GM12865 (cell line): ENCODE results near the gene SEMA4C.

ENCODE experiments used
- DNase-seq: peaks from one replicate; pipeline ENCODE4 v3.0.0; 2010; ENCODE audit warnings: low read depth
- H3K4me3 ChIP-seq: 2 replicates; pipeline ENCODE4 v1.5.1; 2011; ENCODE audit warnings: mild to moderate bottlenecking, low read depth, low read length, control low read depth
- CTCF ChIP-seq: IDR thresholded peaks from 2 replicates; pipeline ENCODE4 v1.5.1; 2011; ENCODE audit warnings: low read length, control low read depth, low read depth, inconsistent platforms; ENCODE audit not compliant: insufficient read depth; ENCODE audit errors: missing control alignments

SEMA4C gene

DNA sequence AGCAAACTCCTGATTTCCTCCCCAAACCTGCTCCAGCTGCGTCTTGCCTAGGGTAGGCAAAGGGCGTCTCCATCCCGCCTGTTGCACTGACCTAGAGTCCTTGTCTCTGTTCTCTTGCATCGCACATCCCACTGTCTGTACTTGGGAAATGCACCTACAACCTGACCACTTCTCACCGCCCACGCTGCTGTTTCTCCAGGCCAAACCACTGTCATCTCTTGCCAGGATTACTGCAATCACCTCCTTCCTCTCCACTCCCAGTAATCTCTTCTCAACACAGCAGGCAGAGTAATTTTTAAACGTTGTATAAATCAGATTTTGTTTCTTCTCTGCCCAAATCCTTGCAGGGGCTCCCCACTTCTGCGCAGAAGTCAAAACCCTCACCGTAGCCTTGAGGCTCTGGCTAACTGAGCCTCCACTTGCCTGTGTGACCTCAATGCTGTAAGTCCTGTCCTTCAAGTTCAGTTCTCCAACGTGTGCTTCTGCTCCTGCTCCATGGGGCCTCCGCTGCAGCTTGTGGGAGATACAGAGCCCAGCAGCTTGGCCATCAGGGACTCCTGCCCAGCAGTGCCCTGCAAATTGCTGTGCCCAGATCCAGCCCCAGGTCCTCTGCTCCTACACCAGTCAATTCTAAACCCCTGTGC, 27.7 kb upstream of the SEMA4C start:
- TF ChIP-seq CTCF: no peak
- H3K4me3 ChIP-seq: no peak overlapping the region
- DNase-seq: no peak

- no peak overlapping the region for H3K4me3 ChIP-seq
- no peak for DNase-seq
- no peak for TF ChIP-seq CTCF
Measured at GRCh38 chr2:96895746-96896651, 26.1 kb upstream of the SEMA4C start.

GRCh38 chr2:96895032-96895745, 25.3 kb upstream of the SEMA4C start:
- no peak overlapping the region for H3K4me3 ChIP-seq
- no peak for TF ChIP-seq CTCF
- no peak for DNase-seq

- no peak overlapping the region for H3K4me3 ChIP-seq
- no peak for DNase-seq
- TF ChIP-seq CTCF: no peak
Measured at GRCh38 chr2:96894151-96894531, 24.3 kb upstream of the SEMA4C start.

GRCh38 chr2:96893289-96894150, 23.6 kb upstream of the SEMA4C start:
- no peak overlapping the region for H3K4me3 ChIP-seq
- no peak for TF ChIP-seq CTCF
- no peak for DNase-seq

GRCh38 chr2:96891591-96892333, 21.9 kb upstream of the SEMA4C start:
- no peak for TF ChIP-seq CTCF
- no peak overlapping the region for H3K4me3 ChIP-seq
- no peak for DNase-seq
